Transverse colon (tissue), 4 donors: Measurements from ENCODE around the gene FZD1.

Experiments
- EP300 ChIP-seq: sonication (generic); formaldehyde crosslinking; IDR thresholded peaks from one replicate; pipeline ENCODE4 v1.6.1; 2017; ENCODE audit warnings: antibody characterized with exemption, low read depth
- POLR2AphosphoS5 ChIP-seq, 3 donors: sonication (generic); formaldehyde crosslinking; IDR thresholded peaks; one replicate each; pipeline ENCODE4 v1.6.1; 2016; ENCODE audit warnings: antibody characterized with exemption in 3 of 3
- TF ChIP-seq, protein P1 (sequence below), 5 experiments: fragments of 200-600 bp in 3 of 5; fragments of 450-650 bp in 2 of 5; sonication (generic) in 3 of 5; IDR thresholded peaks; 1 replicate in 2 of 5; 2 replicates in 3 of 5; pipeline ENCODE4 v1.5.1; 2016 to 2017; ENCODE audit warnings: antibody characterized with exemption in 5 of 5, inconsistent platforms in 3 of 5, mild to moderate bottlenecking in 2 of 5, moderate library complexity in 1 of 5

DNA sequence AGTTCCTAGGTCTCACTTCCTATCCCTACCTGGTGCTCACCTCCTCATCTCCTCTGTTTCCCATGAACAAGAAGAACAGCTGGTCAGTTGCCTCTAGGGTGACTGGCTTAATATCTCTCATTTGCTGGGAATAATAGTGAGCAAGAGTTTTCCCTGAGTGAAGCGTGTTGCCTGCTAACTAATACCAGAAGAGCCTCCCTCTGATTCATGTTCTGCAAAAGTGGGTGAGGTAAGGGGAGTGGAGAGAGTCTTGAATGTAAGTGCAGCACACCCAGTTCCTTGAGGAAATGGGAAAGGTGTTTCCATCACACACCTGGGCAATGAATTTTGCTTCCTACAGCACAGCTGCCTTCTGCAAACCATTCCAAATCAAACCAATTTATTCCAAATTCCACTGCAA, 29.6 kb downstream of the FZD1 start:
- no peak for TF ChIP-seq EP300
- TF ChIP-seq, protein P1, sequence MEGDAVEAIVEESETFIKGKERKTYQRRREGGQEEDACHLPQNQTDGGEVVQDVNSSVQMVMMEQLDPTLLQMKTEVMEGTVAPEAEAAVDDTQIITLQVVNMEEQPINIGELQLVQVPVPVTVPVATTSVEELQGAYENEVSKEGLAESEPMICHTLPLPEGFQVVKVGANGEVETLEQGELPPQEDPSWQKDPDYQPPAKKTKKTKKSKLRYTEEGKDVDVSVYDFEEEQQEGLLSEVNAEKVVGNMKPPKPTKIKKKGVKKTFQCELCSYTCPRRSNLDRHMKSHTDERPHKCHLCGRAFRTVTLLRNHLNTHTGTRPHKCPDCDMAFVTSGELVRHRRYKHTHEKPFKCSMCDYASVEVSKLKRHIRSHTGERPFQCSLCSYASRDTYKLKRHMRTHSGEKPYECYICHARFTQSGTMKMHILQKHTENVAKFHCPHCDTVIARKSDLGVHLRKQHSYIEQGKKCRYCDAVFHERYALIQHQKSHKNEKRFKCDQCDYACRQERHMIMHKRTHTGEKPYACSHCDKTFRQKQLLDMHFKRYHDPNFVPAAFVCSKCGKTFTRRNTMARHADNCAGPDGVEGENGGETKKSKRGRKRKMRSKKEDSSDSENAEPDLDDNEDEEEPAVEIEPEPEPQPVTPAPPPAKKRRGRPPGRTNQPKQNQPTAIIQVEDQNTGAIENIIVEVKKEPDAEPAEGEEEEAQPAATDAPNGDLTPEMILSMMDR (IDR thresholded peaks at IDR 0.05): no peak
- no peak for TF ChIP-seq POLR2AphosphoS5 (IDR thresholded peaks at IDR 0.05)
